ENCODE results near the gene CEMIP2. TPM values are rescaled to one million over a fixed set of nuclear protein-coding genes. Genes with fewer than 3 reads are reported as not detected.

CEMIP2 gene
- total and polyA plus RNA-seq, 4 donors = 18.8 to 123 (median 38.6) TPM

- H3K9ac ChIP-seq (ENCODE audit: low read depth in 1 of 2, low read length in 2 of 2) = no peak overlapping the region
- DNase-seq (ENCODE audit: low spot score) = no peak
- TF ChIP-seq MAX (IDR thresholded peaks at IDR 0.05) (peak; percentile 29), JUND (IDR thresholded peaks at IDR 0.05) (peak in 1 of 2 donors; percentile 10), NR2F2 (IDR thresholded peaks at IDR 0.05) (no peak), GABPA (IDR thresholded peaks at IDR 0.05 in 1 of 2, conservative IDR thresholded peaks at IDR 0.05 in 1 of 2) (peak in 1 of 2 donors; percentile 9), YY1 (IDR thresholded peaks at IDR 0.05) (peak; percentile 71), RAD21 (IDR thresholded peaks at IDR 0.05) (peak in 1 of 2 donors; percentile 24), ATF3 (IDR thresholded peaks at IDR 0.05) (no peak)
Measured at GRCh38 chr9:71638627-71639026, 129.7 kb downstream of the CEMIP2 start.

GRCh38 chr9:71637926-71638325, 130.4 kb downstream of the CEMIP2 start:
- no peak for DNase-seq (ENCODE audit: low spot score)
- TF ChIP-seq NR2F2 (IDR thresholded peaks at IDR 0.05) = peak; percentile 50
- TF ChIP-seq RAD21 (IDR thresholded peaks at IDR 0.05) = no peak

More at GRCh38 chr9:71638627-71639026, 129.7 kb downstream of the CEMIP2 start:
- WGBS = 63% methylated on average over 7 of the region's 7 CpGs
- no peak overlapping the region for H3K4me3 ChIP-seq (ENCODE audit: low read depth in 1 of 3, low read length in 3 of 3)
- H3K4me1 ChIP-seq (ENCODE audit: control insufficient read depth in 4 of 4, insufficient read depth in 4 of 4, low read length in 3 of 4) = no peaks in the 10 kb centered on the region
- H3K27ac ChIP-seq (ENCODE audit: low read depth in 1 of 2, low read length in 2 of 2) = peak overlapping the region in 1 of 2 donors; percentile 42
- no peaks in the 10 kb centered on the region for H3K9me3 ChIP-seq (ENCODE audit: control insufficient read depth in 4 of 4, low read length in 3 of 4)
- no peaks in the 10 kb centered on the region for H3K36me3 ChIP-seq (ENCODE audit: control insufficient read depth in 4 of 4, insufficient read depth in 3 of 4, low read depth in 1 of 4, low read length in 3 of 4)
- no peaks in the 10 kb centered on the region for H3K27me3 ChIP-seq (ENCODE audit: control insufficient read depth in 4 of 4, insufficient read depth in 4 of 4, low read length in 3 of 4)

GRCh38 chr9:71637375-71637774, 130.9 kb downstream of the CEMIP2 start:
- no peaks in the 10 kb centered on the region for H3K36me3 ChIP-seq (ENCODE audit: control insufficient read depth in 4 of 4, insufficient read depth in 3 of 4, low read depth in 1 of 4, low read length in 3 of 4)
- 12% methylated on average over 1 of the region's 1 CpG for WGBS
- TF ChIP-seq JUND (IDR thresholded peaks at IDR 0.05) (no peak), HNF4A (conservative IDR thresholded peaks at IDR 0.05) (no peak), GABPA (IDR thresholded peaks at IDR 0.05 in 1 of 2, conservative IDR thresholded peaks at IDR 0.05 in 1 of 2) (no peak), ZBTB33 (IDR thresholded peaks at IDR 0.05) (no peak)
- H3K27me3 ChIP-seq (ENCODE audit: control insufficient read depth in 4 of 4, insufficient read depth in 4 of 4, low read length in 3 of 4) = no peaks in the 10 kb centered on the region
- H3K9ac ChIP-seq (ENCODE audit: low read depth in 1 of 2, low read length in 2 of 2) = no peak overlapping the region
- H3K4me1 ChIP-seq (ENCODE audit: control insufficient read depth in 4 of 4, insufficient read depth in 4 of 4, low read length in 3 of 4) = no peaks in the 10 kb centered on the region
- H3K9me3 ChIP-seq (ENCODE audit: control insufficient read depth in 4 of 4, low read length in 3 of 4) = no peaks in the 10 kb centered on the region
- no peak overlapping the region for H3K4me3 ChIP-seq (ENCODE audit: low read depth in 1 of 3, low read length in 3 of 3)
- H3K27ac ChIP-seq (ENCODE audit: low read depth in 1 of 2, low read length in 2 of 2) = no peak overlapping the region
- DNase-seq (ENCODE audit: low spot score) = no peak

More at GRCh38 chr9:71637926-71638325, 130.4 kb downstream of the CEMIP2 start:
- H3K4me1 ChIP-seq (ENCODE audit: control insufficient read depth in 4 of 4, insufficient read depth in 4 of 4, low read length in 3 of 4) = no peaks in the 10 kb centered on the region
- H3K9me3 ChIP-seq (ENCODE audit: control insufficient read depth in 4 of 4, low read length in 3 of 4) = no peaks in the 10 kb centered on the region
- H3K27me3 ChIP-seq (ENCODE audit: control insufficient read depth in 4 of 4, insufficient read depth in 4 of 4, low read length in 3 of 4) = no peaks in the 10 kb centered on the region
- no peak overlapping the region for H3K27ac ChIP-seq (ENCODE audit: low read depth in 1 of 2, low read length in 2 of 2)
- no peak overlapping the region for H3K4me3 ChIP-seq (ENCODE audit: low read depth in 1 of 3, low read length in 3 of 3)
- WGBS = 68% methylated on average over 5 of the region's 5 CpGs
- no peaks in the 10 kb centered on the region for H3K36me3 ChIP-seq (ENCODE audit: control insufficient read depth in 4 of 4, insufficient read depth in 3 of 4, low read depth in 1 of 4, low read length in 3 of 4)
- no peak overlapping the region for H3K9ac ChIP-seq (ENCODE audit: low read depth in 1 of 2, low read length in 2 of 2)

GRCh38 chr9:71636143-71636839, 132.0 kb downstream of the CEMIP2 start:
- Histone ChIP-seq H3K36me3 (ENCODE audit: control insufficient read depth in 4 of 4, insufficient read depth in 3 of 4, low read depth in 1 of 4, low read length in 3 of 4) (no peaks in the 10 kb centered on the region), H3K27ac (ENCODE audit: low read depth in 1 of 2, low read length in 2 of 2) (no peak overlapping the region), H3K9ac (ENCODE audit: low read depth in 1 of 2, low read length in 2 of 2) (no peak overlapping the region), H3K9me3 (ENCODE audit: control insufficient read depth in 4 of 4, low read length in 3 of 4) (no peaks in the 10 kb centered on the region), H3K4me1 (ENCODE audit: control insufficient read depth in 4 of 4, insufficient read depth in 4 of 4, low read length in 3 of 4) (no peaks in the 10 kb centered on the region), H3K4me3 (ENCODE audit: low read depth in 1 of 3, low read length in 3 of 3) (no peak overlapping the region), H3K27me3 (ENCODE audit: control insufficient read depth in 4 of 4, insufficient read depth in 4 of 4, low read length in 3 of 4) (no peaks in the 10 kb centered on the region)
- 85% methylated on average over 5 of the region's 5 CpGs for whole genome bisulfite sequencing
- no peak for TF ChIP-seq RXRA (IDR thresholded peaks at IDR 0.05)
- no peak for TF ChIP-seq FOXA1 (IDR thresholded peaks at IDR 0.05)
- no peak for DNase-seq (ENCODE audit: low spot score)

All from liver (tissue), 9 donors.